ENCODE results near the gene ABHD5. TPM values are rescaled to one million over a fixed set of nuclear protein-coding genes. Genes with fewer than 3 reads are reported as not detected.
"Not testable (repeated sequence)": the region's sequence is repeated elsewhere in the genome, so short reads cannot be mapped to it uniquely, and the experiment has no call there.

The ABHD5 gene
- total and polyA plus RNA-seq, 2 experiments from 2014 or later = 32.3 to 45.5 TPM

DNA sequence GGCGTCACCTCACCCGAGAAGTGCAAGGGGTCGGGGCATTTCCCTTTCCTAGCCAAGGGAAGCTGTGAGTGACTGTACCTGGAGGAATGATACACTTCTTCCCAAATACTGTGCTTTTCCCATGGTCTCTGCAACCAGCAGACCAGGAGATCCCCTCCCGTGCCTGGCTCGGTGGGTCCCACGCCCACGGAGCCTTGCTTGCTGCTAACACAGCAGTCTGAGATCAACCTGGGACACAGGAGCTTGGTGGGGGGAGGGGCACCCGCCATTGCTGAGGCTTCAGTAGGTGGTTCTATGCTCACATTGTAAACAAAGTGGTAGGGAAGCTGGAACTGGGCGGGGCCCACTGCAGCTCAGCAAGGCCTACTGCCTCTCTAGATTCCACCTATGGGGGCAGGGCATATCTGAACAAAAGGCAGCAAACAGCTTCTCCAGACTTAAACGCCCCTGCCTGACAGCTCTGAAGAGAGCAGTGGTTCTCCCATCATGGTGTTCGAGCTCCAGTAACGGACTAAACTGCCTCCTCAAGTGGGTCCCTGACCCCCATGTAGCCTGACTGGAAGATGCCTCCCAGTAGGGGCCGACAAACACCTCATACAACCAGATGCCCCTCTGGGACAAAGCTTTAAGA, 31.4 kb upstream of the ABHD5 start:
- no peak for DNase-seq
- in situ Hi-C loops (cut with MboI) = no loop called here
- H3K27ac ChIP-seq = no peak overlapping the region

DNA sequence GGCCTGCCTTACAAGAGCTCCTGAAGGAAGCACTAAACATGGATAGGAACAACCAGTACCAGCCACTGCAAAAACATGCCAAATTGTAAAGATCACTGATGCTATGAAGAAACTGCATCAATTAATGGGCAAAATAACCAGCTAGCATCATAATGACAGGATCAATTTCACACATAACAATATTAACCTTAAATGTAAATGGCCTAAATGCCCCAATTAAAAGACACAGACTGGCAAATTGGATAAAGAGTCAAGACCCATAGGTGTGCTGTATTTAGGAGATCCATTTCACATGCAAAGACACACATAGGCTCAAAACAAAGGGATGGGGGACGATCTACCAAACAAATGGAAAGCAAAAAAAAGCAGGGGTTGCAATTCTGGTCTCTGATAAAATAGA, 29.4 kb upstream of the ABHD5 start:
- H3K4me3 ChIP-seq; H3K79me2 ChIP-seq (ENCODE audit: insufficient read depth); H3K27ac ChIP-seq; H3K36me3 ChIP-seq (ENCODE audit: low read depth); DNase-seq; H3K4me2 ChIP-seq (ENCODE audit: unreplicated experiment); H2AFZ ChIP-seq; in situ Hi-C loops (cut with MboI); H3F3A ChIP-seq (ENCODE audit: insufficient read depth); H4K20me1 ChIP-seq (ENCODE audit: insufficient read depth); H3K9ac ChIP-seq; H3K9me2 ChIP-seq (ENCODE audit: insufficient read depth); H3K27me3 ChIP-seq (replicated peaks; ENCODE audit: insufficient read depth); H3K9me3 ChIP-seq (ENCODE audit: low read depth); H3K4me1 ChIP-seq (ENCODE audit: insufficient read depth): not testable (repeated sequence)
- 39 to 48% methylated on average over 1 of the region's 1 CpG for WGBS, 2 experiments (ENCODE audit: low coverage in 1 of 2, low lambda C conversion rate in 2 of 2, missing lambda C conversion rate in 2 of 2)

More for the DNA sequence above, 31.4 kb upstream of the ABHD5 start:
- TF ChIP-seq EZH2phosphoT487 (IDR thresholded peaks at IDR 0.05; ENCODE audit: insufficient read depth, low read depth) (no peak), EZH2 (IDR thresholded peaks at IDR 0.05; ENCODE audit: insufficient read depth, poor library complexity, severe bottlenecking) (no peak)
- no peak overlapping the region for H2AFZ ChIP-seq
- H3K36me3 ChIP-seq (ENCODE audit: low read depth) = no peaks in the 10 kb centered on the region
- WGBS, 2 experiments (ENCODE audit: low coverage in 1 of 2, low lambda C conversion rate in 2 of 2, missing lambda C conversion rate in 2 of 2) = 66 to 67% methylated on average over 13 of the region's 13 CpGs
- H3K4me2 ChIP-seq (ENCODE audit: unreplicated experiment) = no peak overlapping the region
- no peaks in the 10 kb centered on the region for H3K27me3 ChIP-seq (replicated peaks; ENCODE audit: insufficient read depth)
- H4K20me1 ChIP-seq (ENCODE audit: insufficient read depth) = no peaks in the 10 kb centered on the region
- H3K4me3 ChIP-seq = no peak overlapping the region
- H3K4me1 ChIP-seq (ENCODE audit: insufficient read depth) = no peaks in the 10 kb centered on the region
- H3K9me3 ChIP-seq (ENCODE audit: low read depth) = no peaks in the 10 kb centered on the region
- no peaks in the 10 kb centered on the region for H3K79me2 ChIP-seq (ENCODE audit: insufficient read depth)
- H3K9ac ChIP-seq = no peak overlapping the region
- no peaks in the 10 kb centered on the region for H3F3A ChIP-seq (ENCODE audit: insufficient read depth)
- H3K9me2 ChIP-seq (ENCODE audit: insufficient read depth) = no peaks in the 10 kb centered on the region

DNA sequence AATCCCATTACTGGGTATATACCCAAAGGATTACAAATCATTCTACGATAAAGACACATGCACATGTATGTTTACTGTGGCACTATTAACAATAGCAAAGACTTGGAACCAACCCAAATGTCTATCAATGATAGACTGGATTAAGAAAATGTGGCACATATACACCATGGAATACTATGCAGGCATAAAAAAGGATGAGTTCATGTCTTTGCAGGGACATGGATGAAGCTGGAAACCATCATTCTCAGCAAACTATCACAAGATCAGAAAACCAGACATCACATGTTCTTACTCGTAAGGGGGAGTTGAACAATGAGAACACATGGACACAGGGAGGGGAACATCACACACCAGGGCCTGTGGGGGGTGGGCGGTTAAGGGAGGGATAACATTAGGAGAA, 25.7 kb upstream of the ABHD5 start:
- H3K27me3 ChIP-seq (replicated peaks; ENCODE audit: insufficient read depth); H3K27ac ChIP-seq; H3K79me2 ChIP-seq (ENCODE audit: insufficient read depth); H3K9me3 ChIP-seq (ENCODE audit: low read depth); H2AFZ ChIP-seq; H3K4me2 ChIP-seq (ENCODE audit: unreplicated experiment); H3K9ac ChIP-seq; in situ Hi-C loops (cut with MboI); H4K20me1 ChIP-seq (ENCODE audit: insufficient read depth); H3K36me3 ChIP-seq (ENCODE audit: low read depth); H3F3A ChIP-seq (ENCODE audit: insufficient read depth); H3K9me2 ChIP-seq (ENCODE audit: insufficient read depth); DNase-seq; H3K4me3 ChIP-seq; H3K4me1 ChIP-seq (ENCODE audit: insufficient read depth): not testable (repeated sequence)
- WGBS, 2 experiments (ENCODE audit: low coverage in 1 of 2, low lambda C conversion rate in 2 of 2, missing lambda C conversion rate in 2 of 2) = 69 to 73% methylated on average over 3 of the region's 3 CpGs

DNA sequence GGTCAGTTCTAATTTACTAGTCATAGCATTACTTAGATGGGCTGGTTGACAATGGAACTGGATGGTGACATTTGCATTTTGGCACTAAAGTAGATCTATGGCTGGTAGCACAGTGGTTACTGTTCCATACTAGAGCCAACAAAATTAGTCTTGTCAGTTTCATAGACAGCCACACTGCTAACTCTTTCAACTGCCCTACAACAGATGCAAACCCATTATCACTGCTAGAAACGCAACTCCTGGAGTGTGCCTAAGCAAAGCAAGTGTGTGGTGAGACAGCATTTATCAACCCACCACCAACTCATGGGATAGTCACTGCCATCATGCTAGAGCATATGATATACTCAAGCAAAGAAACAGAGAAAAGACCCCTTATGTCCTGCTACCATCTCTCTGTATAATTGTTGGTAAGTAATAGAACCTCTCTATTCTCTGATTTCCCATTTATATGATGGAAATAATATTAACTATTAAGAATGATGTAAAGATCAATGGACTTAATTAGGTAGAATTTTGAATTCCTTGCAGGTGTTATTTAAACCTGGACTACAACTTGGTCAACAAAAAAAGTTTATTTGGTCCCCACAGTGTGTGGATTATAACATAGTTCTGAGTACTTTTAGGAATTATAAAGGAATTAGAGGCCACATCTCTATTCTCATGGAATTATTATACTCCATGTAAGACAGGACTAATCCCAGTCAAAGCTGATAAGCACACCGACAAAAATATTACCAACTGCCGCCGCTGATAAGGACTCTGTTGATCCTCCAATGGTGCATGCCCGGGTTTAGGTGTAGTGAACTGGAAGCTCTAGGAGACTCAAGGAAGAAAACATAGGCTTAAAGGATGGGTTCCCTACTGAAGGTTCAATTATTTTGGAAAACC, 19.9 kb upstream of the ABHD5 start:
- TF ChIP-seq EZH2phosphoT487 (IDR thresholded peaks at IDR 0.05; ENCODE audit: insufficient read depth, low read depth) = no peak
- H3K27me3 ChIP-seq (replicated peaks; ENCODE audit: insufficient read depth) = no peaks in the 10 kb centered on the region
- no peaks in the 10 kb centered on the region for H3K9me2 ChIP-seq (ENCODE audit: insufficient read depth)
- no peak overlapping the region for H3K9ac ChIP-seq
- no peaks in the 10 kb centered on the region for H4K20me1 ChIP-seq (ENCODE audit: insufficient read depth)
- no peak overlapping the region for H3K4me3 ChIP-seq
- no peaks in the 10 kb centered on the region for H3K9me3 ChIP-seq (ENCODE audit: low read depth)
- no peak overlapping the region for H3K27ac ChIP-seq
- H3F3A ChIP-seq (ENCODE audit: insufficient read depth) = no peaks in the 10 kb centered on the region
- H3K36me3 ChIP-seq (ENCODE audit: low read depth) = no peaks in the 10 kb centered on the region
- H3K4me1 ChIP-seq (ENCODE audit: insufficient read depth) = no peaks in the 10 kb centered on the region
- WGBS, 2 experiments (ENCODE audit: low coverage in 1 of 2, low lambda C conversion rate in 2 of 2, missing lambda C conversion rate in 2 of 2) = 93 to 97% methylated on average over 5 of the region's 5 CpGs
- no peak for DNase-seq
- in situ Hi-C loops (cut with MboI) = no loop called here
- H3K4me2 ChIP-seq (ENCODE audit: unreplicated experiment) = no peak overlapping the region
- no peak overlapping the region for H2AFZ ChIP-seq
- H3K79me2 ChIP-seq (ENCODE audit: insufficient read depth) = no peaks in the 10 kb centered on the region

All from GM23248 (cell line).